Prostate gland (tissue), 2 donors: ENCODE results near the gene HCRT.

Experiments used
- CTCF ChIP-seq, 4 experiments: fragments of 200-600 bp in 2 of 4; fragments of 450-650 bp in 2 of 4; sonication (generic) in 2 of 4; IDR thresholded peaks; 1 replicate in 3 of 4; 2 replicates in 1 of 4; pipeline ENCODE4 v1.5.1; 2016 to 2019; ENCODE audit warnings: antibody characterized with exemption in 4 of 4, mild to moderate bottlenecking in 2 of 4, moderate library complexity in 2 of 4
- POLR2A ChIP-seq: fragments of 450-650 bp; IDR thresholded peaks from one replicate; pipeline ENCODE4 v1.6.1; 2016; ENCODE audit warnings: antibody characterized with exemption, mild to moderate bottlenecking
- POLR2AphosphoS5 ChIP-seq: sonication (generic); formaldehyde crosslinking; IDR thresholded peaks from one replicate; pipeline ENCODE4 v1.6.1; 2017; ENCODE audit warnings: antibody characterized with exemption

DNA sequence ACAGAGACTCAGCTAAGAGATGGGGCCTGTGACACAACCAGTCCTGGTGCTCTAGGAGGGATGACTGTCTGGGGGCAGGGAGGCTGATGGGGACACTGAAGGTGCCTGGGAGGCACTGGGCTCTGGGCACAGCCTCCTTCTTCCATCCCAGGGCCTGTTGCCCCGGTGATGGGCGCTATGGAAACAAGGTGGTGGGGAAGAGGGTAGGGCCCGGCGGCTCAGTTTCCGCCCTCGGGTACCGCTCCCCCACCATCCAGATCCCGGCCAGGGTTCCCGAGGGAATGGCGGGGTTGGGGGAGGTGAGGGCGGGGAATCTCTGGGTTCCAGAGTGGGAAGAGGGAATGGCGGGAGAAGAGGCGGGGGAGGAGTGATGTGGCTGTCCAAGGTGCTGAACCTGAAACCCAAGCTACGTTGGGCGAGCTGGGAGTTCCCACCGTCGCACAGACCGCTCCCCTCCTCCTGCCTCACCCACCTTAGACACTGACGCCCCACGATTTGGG lies 5.3 kb downstream of the HCRT start:
- TF ChIP-seq CTCF (IDR thresholded peaks at IDR 0.05) (no peak), POLR2A (no peak), POLR2AphosphoS5 (no peak)
